ENCODE measurements around the gene OLFML1. TPM values are rescaled to one million over a fixed set of nuclear protein-coding genes. Genes with fewer than 3 reads are reported as not detected.
"Not testable (repeated sequence)": the region's sequence is repeated elsewhere in the genome, so short reads cannot be mapped to it uniquely, and the experiment has no call there.

The OLFML1 gene
- total RNA-seq, 4 donors from 2014 or later = 1.2 to 5.3 (median 2.2) TPM

DNA sequence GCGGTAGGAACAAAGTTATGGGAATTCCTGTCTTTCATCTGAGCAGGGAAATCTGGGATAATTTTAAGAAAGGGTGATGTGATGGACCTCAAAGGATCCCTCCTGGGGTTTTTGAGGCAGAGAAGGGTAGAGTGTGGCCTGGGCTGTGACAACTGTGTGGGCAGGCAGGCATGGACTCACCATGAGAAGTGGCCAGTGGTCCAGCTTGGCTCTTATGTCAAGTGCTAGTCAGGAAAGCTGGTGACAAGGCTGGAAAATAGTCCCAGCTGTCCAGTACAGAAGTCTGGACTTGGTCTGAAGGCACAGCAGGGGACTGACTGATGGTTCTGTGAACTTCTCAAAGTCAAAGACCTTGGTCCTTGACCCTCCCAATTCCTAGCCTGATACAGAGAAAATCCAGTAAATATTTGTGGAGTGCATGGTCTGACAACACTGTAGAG lies 30.2 kb downstream of the OLFML1 start:
- no peak for DNase-seq (ENCODE audit: low spot score in 2 of 2)
- no peak for TF ChIP-seq POLR2A (IDR thresholded peaks at IDR 0.05)
- TF ChIP-seq, protein P1, sequence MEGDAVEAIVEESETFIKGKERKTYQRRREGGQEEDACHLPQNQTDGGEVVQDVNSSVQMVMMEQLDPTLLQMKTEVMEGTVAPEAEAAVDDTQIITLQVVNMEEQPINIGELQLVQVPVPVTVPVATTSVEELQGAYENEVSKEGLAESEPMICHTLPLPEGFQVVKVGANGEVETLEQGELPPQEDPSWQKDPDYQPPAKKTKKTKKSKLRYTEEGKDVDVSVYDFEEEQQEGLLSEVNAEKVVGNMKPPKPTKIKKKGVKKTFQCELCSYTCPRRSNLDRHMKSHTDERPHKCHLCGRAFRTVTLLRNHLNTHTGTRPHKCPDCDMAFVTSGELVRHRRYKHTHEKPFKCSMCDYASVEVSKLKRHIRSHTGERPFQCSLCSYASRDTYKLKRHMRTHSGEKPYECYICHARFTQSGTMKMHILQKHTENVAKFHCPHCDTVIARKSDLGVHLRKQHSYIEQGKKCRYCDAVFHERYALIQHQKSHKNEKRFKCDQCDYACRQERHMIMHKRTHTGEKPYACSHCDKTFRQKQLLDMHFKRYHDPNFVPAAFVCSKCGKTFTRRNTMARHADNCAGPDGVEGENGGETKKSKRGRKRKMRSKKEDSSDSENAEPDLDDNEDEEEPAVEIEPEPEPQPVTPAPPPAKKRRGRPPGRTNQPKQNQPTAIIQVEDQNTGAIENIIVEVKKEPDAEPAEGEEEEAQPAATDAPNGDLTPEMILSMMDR (IDR thresholded peaks at IDR 0.05) = no peak
- TF ChIP-seq EP300 (IDR thresholded peaks at IDR 0.05) = no peak
- no peak for TF ChIP-seq POLR2AphosphoS5 (IDR thresholded peaks at IDR 0.05)
- H3K4me3 ChIP-seq = peak overlapping the region; percentile 6
- H3K27ac ChIP-seq = no peak overlapping the region
- H3K27me3 ChIP-seq = no peaks in the 10 kb centered on the region
- H3K9me3 ChIP-seq = no peaks in the 10 kb centered on the region
- H3K4me1 ChIP-seq = peaks cover 45% of the 10 kb centered on the region
- H3K36me3 ChIP-seq = no peaks in the 10 kb centered on the region
- 86% methylated on average over 1 of the region's 1 CpG for WGBS

DNA sequence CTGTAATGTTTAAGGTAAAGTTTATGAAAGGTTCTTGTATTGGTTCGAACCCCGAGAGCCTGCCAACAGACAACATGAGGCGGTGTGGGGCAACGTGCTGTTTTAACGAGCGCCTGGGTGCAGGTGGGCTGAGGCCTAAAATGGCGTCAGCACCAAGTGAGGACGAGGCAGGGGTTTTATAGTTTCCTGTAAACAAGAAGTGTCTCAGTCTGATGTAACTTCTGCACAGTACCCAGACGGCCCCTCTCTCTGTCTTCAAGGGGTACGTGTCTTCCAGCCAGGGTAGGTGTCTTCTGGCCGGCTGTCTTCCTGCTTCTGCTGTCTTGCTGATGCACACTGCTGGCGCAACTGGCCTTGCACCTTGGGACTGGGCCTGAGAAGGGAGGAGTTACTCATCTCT lies 31.2 kb downstream of the OLFML1 start:
- no peaks in the 10 kb centered on the region for H3K36me3 ChIP-seq
- H3K9me3 ChIP-seq = no peaks in the 10 kb centered on the region
- peaks cover 51% of the 10 kb centered on the region for H3K4me1 ChIP-seq
- no peak for TF ChIP-seq POLR2AphosphoS5 (IDR thresholded peaks at IDR 0.05)
- TF ChIP-seq POLR2A (IDR thresholded peaks at IDR 0.05) = no peak
- TF ChIP-seq, protein P1 (IDR thresholded peaks at IDR 0.05) = no peak
- TF ChIP-seq EP300 (IDR thresholded peaks at IDR 0.05) = no peak
- no peak overlapping the region for H3K4me3 ChIP-seq
- DNase-seq (ENCODE audit: low spot score in 2 of 2) = no peak
- no peak overlapping the region for H3K27ac ChIP-seq
- no peaks in the 10 kb centered on the region for H3K27me3 ChIP-seq
- WGBS = 84% methylated on average over 11 of the region's 12 CpGs

DNA sequence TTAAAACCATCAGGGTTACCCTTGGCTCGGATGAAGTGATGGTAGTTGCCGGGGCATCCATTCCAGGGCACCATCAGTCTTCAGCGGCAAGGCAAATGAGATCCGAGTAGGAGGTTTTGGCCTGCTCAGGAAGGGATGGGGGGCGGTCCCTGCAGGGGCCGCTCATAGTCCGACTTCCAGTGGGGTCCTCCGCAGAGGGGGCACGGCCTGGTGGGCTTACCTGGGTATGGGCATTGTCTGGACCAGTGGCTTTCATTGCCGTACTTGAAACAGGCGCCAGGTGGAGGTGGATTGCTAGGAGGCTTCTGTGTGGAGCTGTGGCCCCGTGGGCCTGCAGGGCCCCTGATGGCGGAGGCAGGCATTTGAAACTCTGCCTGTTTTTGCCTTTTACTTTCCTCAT lies 32.4 kb downstream of the OLFML1 start:
- not testable (repeated sequence) for DNase-seq (ENCODE audit: low spot score in 2 of 2); H3K4me3 ChIP-seq; H3K36me3 ChIP-seq; H3K27ac ChIP-seq; H3K27me3 ChIP-seq; H3K9me3 ChIP-seq
- 95% methylated on average over 13 of the region's 13 CpGs for WGBS
- peaks cover 50% of the 10 kb centered on the region for H3K4me1 ChIP-seq

DNA sequence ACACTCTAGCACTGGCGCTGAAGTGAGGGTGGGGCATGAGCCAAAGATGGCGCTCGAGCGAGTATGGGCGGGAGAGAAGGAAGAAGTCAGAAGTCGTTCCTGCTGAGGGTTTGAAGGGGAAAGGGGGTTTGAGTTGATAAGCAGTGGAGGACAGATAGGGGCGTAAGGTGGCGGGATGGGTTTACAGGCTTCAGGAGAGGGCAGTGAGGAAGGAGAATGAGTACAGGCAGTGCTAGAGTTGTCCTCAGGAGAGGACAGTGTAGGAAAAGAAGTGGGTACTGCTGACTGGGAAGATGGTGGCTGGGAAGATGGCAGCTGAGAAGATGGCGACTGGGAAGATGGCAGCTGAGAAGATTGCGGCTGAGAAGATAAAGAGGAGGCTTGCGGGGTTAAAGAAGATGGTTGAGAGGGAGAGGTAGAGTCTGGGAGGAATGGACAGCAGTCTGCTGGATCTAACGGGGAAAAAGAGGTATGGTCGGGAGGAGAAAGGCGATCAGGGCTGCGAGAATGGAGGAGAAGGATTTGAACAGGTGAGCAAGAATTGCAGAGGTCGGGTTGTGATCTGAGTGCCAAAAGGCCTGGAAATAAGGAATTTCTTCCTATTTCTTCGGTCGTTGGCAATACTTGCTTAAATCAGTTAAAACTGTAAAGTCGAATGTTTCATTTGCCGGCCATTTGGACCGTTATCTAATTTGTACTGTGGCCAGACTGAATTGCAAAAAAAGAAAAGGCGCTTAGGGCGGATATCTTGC lies 33.7 kb downstream of the OLFML1 start:
- no peak for TF ChIP-seq POLR2AphosphoS5 (IDR thresholded peaks at IDR 0.05)
- no peak for TF ChIP-seq POLR2A (IDR thresholded peaks at IDR 0.05)
- no peak for TF ChIP-seq EP300 (IDR thresholded peaks at IDR 0.05)
- TF ChIP-seq, protein P1 (IDR thresholded peaks at IDR 0.05) = no peak
- Histone ChIP-seq H3K4me1 (peaks cover 56% of the 10 kb centered on the region), H3K9me3 (no peaks in the 10 kb centered on the region), H3K27ac (no peak overlapping the region), H3K27me3 (no peaks in the 10 kb centered on the region), H3K4me3 (no peak overlapping the region), H3K36me3 (no peaks in the 10 kb centered on the region)
- 94% methylated on average over 23 of the region's 23 CpGs for WGBS
- DNase-seq (ENCODE audit: low spot score in 2 of 2) = no peak

DNA sequence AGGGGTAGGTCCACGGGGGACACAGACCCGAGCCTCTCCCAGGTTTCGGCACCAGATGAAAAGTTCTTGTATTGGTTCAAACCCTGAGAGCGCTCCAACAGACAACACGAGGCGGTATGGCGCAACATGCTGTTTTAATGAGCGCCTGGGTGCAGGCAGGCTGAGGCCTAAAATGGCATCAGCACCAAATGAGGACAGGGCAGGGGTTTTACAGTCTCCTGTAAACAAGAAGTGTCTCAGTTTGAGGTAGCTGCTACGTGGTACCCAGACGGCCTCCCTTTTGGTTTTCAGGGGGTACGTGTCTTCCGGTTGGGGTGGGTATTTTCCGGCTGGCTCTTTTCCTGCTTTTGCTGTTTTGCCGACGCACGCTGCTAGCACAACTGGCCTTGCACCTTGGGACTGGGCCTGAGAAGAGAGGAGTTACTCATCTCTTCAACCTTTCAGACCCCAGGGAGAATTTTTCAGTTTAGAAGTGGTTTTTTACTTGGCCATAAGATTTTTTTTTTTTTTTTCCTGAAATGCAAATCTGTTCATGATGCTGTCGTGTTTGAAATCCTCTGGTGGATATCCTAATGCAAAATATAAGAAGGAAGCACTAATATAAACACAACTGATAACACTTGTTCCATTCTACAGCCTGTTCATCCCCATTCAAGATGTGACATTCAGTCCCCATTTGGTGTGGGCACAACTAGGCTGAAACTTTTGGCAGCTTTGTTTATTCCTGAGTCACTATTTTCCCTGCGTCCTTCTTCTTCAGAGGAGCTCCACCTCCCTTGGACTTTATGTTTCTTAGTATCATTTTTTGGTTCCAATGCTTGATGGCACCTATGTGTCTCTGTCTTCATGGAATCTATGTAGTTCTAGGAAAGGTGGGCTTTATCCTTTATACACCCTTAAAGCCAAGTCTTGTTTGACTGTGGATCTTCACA lies 35.0 kb downstream of the OLFML1 start:
- TF ChIP-seq EP300 (IDR thresholded peaks at IDR 0.05) = no peak
- TF ChIP-seq POLR2AphosphoS5 (IDR thresholded peaks at IDR 0.05) = no peak
- no peak for TF ChIP-seq POLR2A (IDR thresholded peaks at IDR 0.05)
- TF ChIP-seq, protein P1 (IDR thresholded peaks at IDR 0.05) = no peak
- no peaks in the 10 kb centered on the region for H3K9me3 ChIP-seq
- H3K27me3 ChIP-seq = no peaks in the 10 kb centered on the region
- peak overlapping the region; percentile 39 for H3K27ac ChIP-seq
- WGBS = 86% methylated on average over 18 of the region's 18 CpGs
- DNase-seq (ENCODE audit: low spot score in 2 of 2) = no peak
- H3K4me3 ChIP-seq = no peak overlapping the region
- no peaks in the 10 kb centered on the region for H3K36me3 ChIP-seq
- H3K4me1 ChIP-seq = peaks cover 58% of the 10 kb centered on the region

Measured in suprapubic skin (tissue), 4 donors.